T-helper 9 cell (primary cell): ENCODE results near the gene C5orf46.

ENCODE experiments used
- DNase-seq: peaks from one replicate; pipeline ENCODE4 v3.0.0-alpha.2; 2020

Gene C5orf46

GRCh38 chr5:147857302-147858129 lies 48.8 kb downstream of the C5orf46 start:
- DNase-seq: peak; percentile 2

- DNase-seq: no peak
These were observed 49.5 kb downstream of the C5orf46 start for GRCh38 chr5:147856801-147857200.

- DNase-seq: no peak
These were observed 50.6 kb downstream of the C5orf46 start for GRCh38 chr5:147855774-147856069.

GRCh38 chr5:147854894-147855773 lies 51.2 kb downstream of the C5orf46 start:
- no peak for DNase-seq

GRCh38 chr5:147854331-147854730 lies 52.0 kb downstream of the C5orf46 start:
- no peak for DNase-seq

GRCh38 chr5:147853372-147853987 lies 52.9 kb downstream of the C5orf46 start:
- no peak for DNase-seq

GRCh38 chr5:147852365-147852764 lies 54.0 kb downstream of the C5orf46 start:
- DNase-seq: no peak

GRCh38 chr5:147851578-147851977 lies 54.8 kb downstream of the C5orf46 start:
- DNase-seq: no peak

GRCh38 chr5:147849226-147849625 lies 57.1 kb downstream of the C5orf46 start:
- no peak for DNase-seq

- DNase-seq: no peak
These were observed 60.7 kb downstream of the C5orf46 start for GRCh38 chr5:147845618-147846017.

- no peak for DNase-seq
These were observed 61.5 kb downstream of the C5orf46 start for GRCh38 chr5:147844846-147845245.

GRCh38 chr5:147842869-147843268 lies 63.5 kb downstream of the C5orf46 start:
- no peak for DNase-seq
